Adrenal gland (tissue), 5 donors: ENCODE results near the gene GRPR.

ENCODE experiments used
- POLR2A ChIP-seq, 2 donors: fragments of 450-650 bp; IDR thresholded peaks; one replicate each; pipeline ENCODE4 v1.6.1; 2017; ENCODE audit warnings: antibody characterized with exemption in 2 of 2, mild to moderate bottlenecking in 2 of 2, moderate library complexity in 1 of 2
- TF ChIP-seq, protein P1 (sequence below), 6 experiments: fragments of 450-650 bp in 4 of 6; fragments of 200-600 bp in 2 of 6; sonication (generic) in 1 of 6; IDR thresholded peaks; 1 replicate in 5 of 6; 2 replicates in 1 of 6; pipeline versions ENCODE4 v1.5.1 to v1.8.0; 2016 to 2021; ENCODE audit warnings: antibody characterized with exemption in 6 of 6, mild to moderate bottlenecking in 2 of 6, moderate library complexity in 1 of 6
- donor health status: DM: no; HTN: no; CAD: no.

DNA sequence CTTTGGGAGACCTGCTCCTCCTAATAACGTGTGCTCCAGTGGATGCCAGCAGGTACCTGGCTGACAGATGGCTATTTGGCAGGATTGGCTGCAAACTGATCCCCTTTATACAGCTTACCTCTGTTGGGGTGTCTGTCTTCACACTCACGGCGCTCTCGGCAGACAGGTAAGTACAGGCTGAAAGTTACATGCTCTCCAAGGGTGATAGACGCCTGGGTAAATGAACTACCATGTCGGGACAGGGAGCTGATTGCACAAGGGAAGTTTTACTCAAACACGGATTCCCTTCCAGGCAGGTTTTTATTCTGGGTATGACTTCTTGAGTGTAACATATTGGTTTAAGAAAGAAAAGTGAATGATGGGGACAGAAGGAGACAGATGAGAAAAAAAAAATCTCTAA is 836 bp downstream of the GRPR start:
- TF ChIP-seq, protein P1, sequence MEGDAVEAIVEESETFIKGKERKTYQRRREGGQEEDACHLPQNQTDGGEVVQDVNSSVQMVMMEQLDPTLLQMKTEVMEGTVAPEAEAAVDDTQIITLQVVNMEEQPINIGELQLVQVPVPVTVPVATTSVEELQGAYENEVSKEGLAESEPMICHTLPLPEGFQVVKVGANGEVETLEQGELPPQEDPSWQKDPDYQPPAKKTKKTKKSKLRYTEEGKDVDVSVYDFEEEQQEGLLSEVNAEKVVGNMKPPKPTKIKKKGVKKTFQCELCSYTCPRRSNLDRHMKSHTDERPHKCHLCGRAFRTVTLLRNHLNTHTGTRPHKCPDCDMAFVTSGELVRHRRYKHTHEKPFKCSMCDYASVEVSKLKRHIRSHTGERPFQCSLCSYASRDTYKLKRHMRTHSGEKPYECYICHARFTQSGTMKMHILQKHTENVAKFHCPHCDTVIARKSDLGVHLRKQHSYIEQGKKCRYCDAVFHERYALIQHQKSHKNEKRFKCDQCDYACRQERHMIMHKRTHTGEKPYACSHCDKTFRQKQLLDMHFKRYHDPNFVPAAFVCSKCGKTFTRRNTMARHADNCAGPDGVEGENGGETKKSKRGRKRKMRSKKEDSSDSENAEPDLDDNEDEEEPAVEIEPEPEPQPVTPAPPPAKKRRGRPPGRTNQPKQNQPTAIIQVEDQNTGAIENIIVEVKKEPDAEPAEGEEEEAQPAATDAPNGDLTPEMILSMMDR (IDR thresholded peaks at IDR 0.05): no peak
- no peak for TF ChIP-seq POLR2A (IDR thresholded peaks at IDR 0.05)
